Fibroblast of peridontal ligament (primary cell): ENCODE results near the gene IMPA2.
"Not testable (repeated sequence)": the region's sequence is repeated elsewhere in the genome, so short reads cannot be mapped to it uniquely, and the experiment has no call there.

ENCODE experiments used
- DNase-seq: peaks from one replicate; pipeline ENCODE4 v3.0.0-alpha.2; 2010; ENCODE audit errors: extremely low read depth

Gene IMPA2

GRCh38 chr18:12048010-12048826 lies 66.9 kb downstream of the IMPA2 start:
- no peak for DNase-seq

DNA sequence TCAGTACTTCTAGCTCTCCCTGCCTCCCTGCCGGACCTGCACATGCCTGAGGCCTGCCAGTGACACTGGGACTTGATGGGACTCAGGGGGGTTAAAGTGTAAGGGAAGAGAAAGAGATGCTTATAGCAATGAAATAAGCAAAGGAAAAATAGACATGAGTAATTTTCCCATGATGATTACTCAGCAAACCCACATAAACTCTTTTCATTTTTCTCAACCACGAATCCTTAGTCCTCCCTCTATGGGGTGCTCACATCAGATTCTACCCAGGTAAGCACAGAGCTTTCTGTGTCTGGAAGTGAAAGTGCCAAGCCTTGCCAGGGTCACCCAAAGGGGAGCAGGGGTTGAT lies 67.5 kb downstream of the IMPA2 start:
- peak; percentile 79 for DNase-seq

GRCh38 chr18:12049978-12050811 lies 68.9 kb downstream of the IMPA2 start:
- no peak for DNase-seq

DNA sequence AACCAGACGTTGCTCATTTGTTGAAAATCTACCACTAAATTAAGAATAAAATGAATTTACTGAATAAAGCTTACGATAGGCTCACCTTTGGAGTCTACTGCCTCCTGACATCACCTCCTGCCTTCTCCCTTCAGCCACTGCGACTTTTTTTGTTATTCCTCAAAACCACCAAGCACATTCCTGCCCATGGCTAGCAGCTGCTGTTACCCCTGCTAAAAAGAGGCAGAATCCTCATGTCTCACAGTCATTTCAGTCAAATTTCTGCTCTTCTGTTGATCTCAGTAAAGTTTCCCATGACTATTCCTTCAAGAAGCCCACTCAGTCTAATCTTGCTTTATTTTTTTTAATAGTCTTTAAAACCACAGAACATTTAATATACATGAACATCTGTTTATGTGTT lies 71.6 kb downstream of the IMPA2 start:
- DNase-seq, result no peak

- no peak for DNase-seq
Measured at GRCh38 chr18:12053289-12053688, 72.0 kb downstream of the IMPA2 start.

- no peak for DNase-seq
Measured at GRCh38 chr18:12056034-12056883, 75.0 kb downstream of the IMPA2 start.

DNA sequence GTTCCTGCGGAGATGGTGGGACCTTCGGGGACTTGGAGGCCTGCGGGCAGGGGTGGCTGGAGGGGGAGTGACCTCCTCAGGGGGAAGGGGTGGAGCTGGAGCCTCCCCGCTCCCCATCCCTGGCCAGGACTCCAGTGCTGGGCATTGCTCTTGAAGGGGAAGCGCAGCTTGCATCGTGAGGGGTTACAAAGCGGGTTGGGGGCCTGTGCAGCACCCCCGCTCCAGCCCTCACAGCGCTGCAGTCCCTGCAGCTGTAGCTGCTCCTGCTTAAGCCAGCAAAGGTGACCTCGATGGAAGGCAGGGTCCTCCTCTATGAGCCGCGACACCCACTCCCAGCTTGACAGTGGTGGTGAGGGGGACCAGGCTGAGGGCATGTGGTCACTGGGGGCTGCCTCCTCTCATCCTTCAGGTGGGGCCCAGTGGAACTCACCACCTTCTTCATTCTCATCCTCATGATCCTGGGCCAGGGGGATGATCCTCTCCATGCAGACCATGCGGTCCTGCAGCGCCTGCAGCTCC lies 75.6 kb downstream of the IMPA2 start:
- DNase-seq, result no peak

DNA sequence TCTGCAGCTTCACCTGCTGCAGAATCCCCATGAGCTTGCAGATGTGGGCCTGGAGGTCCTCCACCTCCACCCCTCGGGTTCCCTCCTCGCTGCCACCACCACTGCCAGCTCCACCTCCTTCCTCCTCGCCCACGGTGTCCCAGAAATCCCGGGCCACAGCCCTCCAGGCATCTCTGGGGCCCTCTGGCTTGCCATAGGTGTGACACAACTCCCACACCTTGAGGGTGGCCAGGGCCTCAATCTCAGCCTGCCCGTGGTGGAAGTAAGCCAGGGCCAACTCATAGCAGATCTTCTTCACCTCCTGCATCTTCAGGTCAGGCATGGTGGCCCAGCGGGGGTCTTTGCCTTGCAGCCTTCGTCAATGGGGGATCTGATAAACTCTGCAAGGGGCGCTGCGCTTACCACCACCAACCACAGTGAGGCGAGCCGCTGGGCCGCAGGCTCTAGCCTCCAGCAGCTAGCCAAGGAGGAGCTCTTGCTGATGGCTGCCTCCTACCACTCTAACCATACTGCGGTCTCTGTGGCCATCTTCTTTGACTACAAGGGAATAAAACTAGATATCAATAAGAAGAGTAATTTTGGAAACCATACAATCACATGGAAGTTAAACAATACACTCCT lies 76.2 kb downstream of the IMPA2 start:
- DNase-seq, result no peak

GRCh38 chr18:12059334-12060181 lies 78.3 kb downstream of the IMPA2 start:
- DNase-seq, result no peak

DNA sequence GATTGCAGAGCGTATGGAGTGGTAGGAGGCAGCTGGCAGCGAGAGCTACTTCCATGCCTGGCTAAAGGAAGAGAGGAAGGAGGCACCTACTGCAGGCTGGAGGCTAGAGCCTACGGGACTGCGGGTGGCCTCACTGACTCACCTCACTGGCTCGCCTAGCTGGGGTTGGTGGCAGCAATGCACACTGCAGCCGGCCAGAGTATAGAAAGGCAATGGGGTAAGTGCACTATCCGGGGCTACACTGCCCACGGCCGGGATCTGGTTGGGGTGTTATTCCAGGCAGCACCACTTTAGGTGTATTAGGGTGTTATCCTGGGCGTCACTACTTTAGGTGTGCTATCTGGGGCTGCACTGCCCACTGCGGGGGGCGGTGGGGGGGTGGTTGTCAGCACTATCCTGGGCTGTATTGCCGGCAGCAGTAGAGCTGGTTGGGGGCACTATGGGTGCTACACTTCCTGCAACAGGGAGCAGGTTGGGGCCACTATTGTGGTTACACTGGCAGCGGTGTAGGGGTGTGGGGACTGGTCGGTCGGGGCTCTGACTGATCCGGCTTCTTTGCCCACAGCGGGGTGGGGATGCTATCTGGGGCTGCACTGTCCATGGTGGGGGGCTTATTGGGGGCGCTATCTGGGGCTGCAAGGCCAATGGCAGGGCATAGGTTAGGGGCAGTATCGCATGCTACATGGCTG lies 79.0 kb downstream of the IMPA2 start:
- DNase-seq, result no peak

GRCh38 chr18:12061685-12062084 lies 80.4 kb downstream of the IMPA2 start:
- DNase-seq, result no peak

DNA sequence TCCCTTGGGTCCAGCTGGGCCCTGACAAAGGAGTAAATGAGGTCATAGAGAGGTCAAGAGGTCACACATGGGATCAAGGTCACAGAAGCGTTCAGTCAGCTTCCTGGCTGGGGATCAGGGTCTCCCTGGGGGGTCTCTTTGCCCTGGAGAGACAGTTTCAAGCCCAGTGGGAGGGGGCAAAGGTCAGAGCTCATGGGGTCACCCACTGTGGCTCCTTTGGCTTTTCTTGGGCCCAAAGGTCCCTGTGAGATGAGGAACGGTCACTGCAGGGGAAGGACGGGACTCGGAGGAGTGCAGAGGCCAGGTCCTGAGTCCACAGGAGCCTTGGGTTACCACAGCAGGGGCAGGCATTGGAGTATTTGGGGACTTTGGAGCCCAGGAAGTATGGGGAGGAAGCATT lies 81.7 kb downstream of the IMPA2 start:
- DNase-seq, result no peak

DNA sequence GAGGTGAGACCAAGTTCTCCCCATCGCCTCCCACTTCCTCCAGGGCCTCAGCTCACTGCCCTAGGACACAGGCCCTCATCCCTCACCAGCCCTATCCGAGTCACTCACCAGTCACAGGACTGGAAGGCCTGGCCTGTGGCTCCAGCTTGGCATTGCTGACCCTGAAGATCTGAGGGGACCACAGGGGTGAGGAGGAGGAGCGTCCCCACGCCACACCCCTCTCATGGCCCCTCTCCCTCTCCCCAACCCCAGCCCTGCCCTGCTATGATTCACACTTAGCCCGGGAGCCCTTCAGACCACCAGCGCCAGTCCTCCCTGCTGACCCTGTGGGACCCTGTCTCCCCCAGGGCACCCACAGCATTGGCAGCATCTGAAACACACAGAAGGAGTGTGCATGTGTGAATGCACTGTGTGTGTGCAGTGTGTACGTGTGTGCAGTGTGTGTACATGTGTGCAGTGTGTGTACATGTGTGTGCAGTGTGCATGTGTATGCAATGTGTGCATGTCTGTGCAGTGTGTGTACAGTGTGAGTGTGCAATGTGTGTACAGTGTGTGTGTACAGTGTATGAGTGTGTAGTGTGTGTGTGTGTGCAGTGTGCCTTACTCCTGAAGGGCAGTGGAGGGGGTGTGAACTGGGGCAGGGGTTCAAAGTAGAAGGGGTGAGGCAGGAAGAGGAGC lies 82.9 kb downstream of the IMPA2 start:
- no peak for DNase-seq

- no peak for DNase-seq
Measured at GRCh38 chr18:12065397-12065796, 84.1 kb downstream of the IMPA2 start.

GRCh38 chr18:12066910-12067511 lies 85.7 kb downstream of the IMPA2 start:
- DNase-seq, result no peak

- DNase-seq, result no peak
Measured at GRCh38 chr18:12067671-12068070, 86.4 kb downstream of the IMPA2 start.

- not testable (repeated sequence) for DNase-seq
Measured at GRCh38 chr18:12068316-12068949, 87.1 kb downstream of the IMPA2 start.

- peak; percentile 7 for DNase-seq
Measured at GRCh38 chr18:12068950-12069320, 87.6 kb downstream of the IMPA2 start.

DNA sequence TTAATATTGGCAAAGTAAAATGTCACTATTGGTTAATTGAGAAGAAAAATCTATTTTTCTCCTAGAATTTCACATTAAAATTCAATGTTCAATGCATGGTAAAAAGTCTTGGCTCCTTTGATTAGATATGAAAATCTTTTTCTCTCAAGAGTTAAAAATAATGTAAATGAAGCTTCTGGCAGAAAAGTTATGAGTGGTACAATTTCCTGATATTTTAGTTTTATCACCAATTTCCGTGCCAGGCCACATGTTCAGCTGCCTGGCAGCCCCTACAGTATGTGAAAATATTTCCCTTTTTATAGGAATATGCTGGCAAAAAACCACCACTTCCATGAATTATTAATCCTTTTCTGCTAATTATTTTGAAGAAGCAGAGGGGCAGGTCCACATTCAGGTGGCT lies 89.8 kb downstream of the IMPA2 start:
- not testable (repeated sequence) for DNase-seq
